Stomach (tissue), 4 donors: ENCODE data around the gene PRKCE.

Experiments used
- EP300 ChIP-seq: sonication (generic); formaldehyde crosslinking; IDR thresholded peaks from one replicate; pipeline ENCODE4 v1.6.1; 2017; ENCODE audit warnings: antibody characterized with exemption
- POLR2AphosphoS5 ChIP-seq, 3 donors: sonication (generic); formaldehyde crosslinking; IDR thresholded peaks; one replicate each; pipeline ENCODE4 v1.6.1; 2016; ENCODE audit warnings: antibody characterized with exemption in 3 of 3

DNA sequence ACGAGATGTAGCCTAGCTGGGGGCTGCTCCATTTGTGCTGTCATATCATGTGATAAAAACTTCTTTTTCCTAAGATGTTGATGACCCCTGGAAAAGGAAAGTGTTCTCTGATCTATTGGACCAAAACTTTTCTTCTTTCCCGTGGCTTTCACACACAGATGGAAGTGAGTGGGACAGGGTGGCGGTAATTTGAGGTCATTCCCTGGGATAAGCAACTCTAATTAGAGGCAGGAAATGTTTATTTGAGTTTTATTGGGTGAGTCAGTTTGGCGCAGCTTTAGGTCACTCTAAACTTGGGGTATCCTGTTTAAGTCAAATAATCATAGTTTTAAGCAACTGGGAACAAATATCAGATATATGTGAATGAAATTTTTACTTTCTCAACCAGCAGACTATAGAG lies 424.8 kb downstream of the PRKCE start:
- TF ChIP-seq EP300, result no peak
- TF ChIP-seq POLR2AphosphoS5 (IDR thresholded peaks at IDR 0.05), result no peak
